Hepatocyte (in vitro differentiated cells): ENCODE measurements around the gene PRDM16. TPM values are rescaled to one million over a fixed set of nuclear protein-coding genes. Genes with fewer than 3 reads are reported as not detected.

ENCODE experiments used
- DNase-seq: peaks from one replicate; pipeline ENCODE4 v3.0.0-alpha.2; 2016; ENCODE audit warnings: low spot score
- H2AFZ ChIP-seq: fragments of 200-600 bp; sonication (generic); 2 replicates; pipeline ENCODE4 v1.6.0; 2016; ENCODE audit warnings: antibody characterized with exemption, mild to moderate bottlenecking
- H3K27ac ChIP-seq: fragments of 200-600 bp; sonication (generic); 2 replicates; pipeline ENCODE4 v1.5.1; 2016; ENCODE audit warnings: mild to moderate bottlenecking
- H3K27me3 ChIP-seq: fragments of 200-600 bp; sonication (generic); 2 replicates; pipeline ENCODE4 v1.6.1; 2016
- H3K36me3 ChIP-seq: fragments of 200-600 bp; sonication (generic); replicated peaks from 2 replicates; pipeline ENCODE4 v1.5.1; 2016; ENCODE audit warnings: low read depth; ENCODE audit not compliant: insufficient read depth
- H3K4me1 ChIP-seq: fragments of 200-600 bp; sonication (generic); 2 replicates; pipeline ENCODE4 v1.5.1; 2016; ENCODE audit warnings: mild to moderate bottlenecking, moderate library complexity; ENCODE audit not compliant: insufficient read depth
- H3K4me2 ChIP-seq: fragments of 200-600 bp; sonication (generic); 2 replicates; pipeline ENCODE4 v1.6.0; 2016
- H3K4me3 ChIP-seq: fragments of 200-600 bp; sonication (generic); 2 replicates; pipeline ENCODE4 v1.5.1; 2016; ENCODE audit warnings: mild to moderate bottlenecking
- H3K79me2 ChIP-seq: fragments of 200-600 bp; sonication (generic); 2 replicates; pipeline ENCODE4 v1.6.0; 2017; ENCODE audit warnings: mild to moderate bottlenecking
- H3K9me2 ChIP-seq: fragments of 200-600 bp; sonication (generic); replicated peaks from 2 replicates; pipeline ENCODE4 v1.6.0; 2017; ENCODE audit warnings: mild to moderate bottlenecking; ENCODE audit not compliant: insufficient read depth
- H3K9me3 ChIP-seq: fragments of 200-600 bp; sonication (generic); 2 replicates; pipeline ENCODE4 v1.5.1; 2016; ENCODE audit warnings: low read depth, mild to moderate bottlenecking
- H4K20me1 ChIP-seq: fragments of 200-600 bp; sonication (generic); 2 replicates; pipeline ENCODE4 v1.6.0; 2016; ENCODE audit warnings: mild to moderate bottlenecking; ENCODE audit not compliant: insufficient read depth, poor library complexity, severe bottlenecking
- EZH2 ChIP-seq: fragments of 200-600 bp; sonication (generic); IDR thresholded peaks from 2 replicates; pipeline ENCODE4 v1.6.1; 2016; ENCODE audit warnings: antibody characterized with exemption, mild to moderate bottlenecking, borderline replicate concordance
- EZH2phosphoT487 ChIP-seq: fragments of 200-600 bp; sonication (generic); IDR thresholded peaks from one replicate; pipeline ENCODE4 v1.6.1; 2018; ENCODE audit warnings: antibody characterized with exemption, mild to moderate bottlenecking, low read depth, moderate library complexity; ENCODE audit not compliant: unreplicated experiment, severe bottlenecking
- WGBS: methylation state at CpG from one replicate; pipeline ENCODE4 v1.1.6; 2016; ENCODE audit warnings: low lambda C conversion rate; ENCODE audit errors: missing lambda C conversion rate; 5-methylcytosine and 5-hydroxymethylcytosine counted together
- polyA plus RNA-seq: library from polyadenylated mRNA; unstranded; fragments of >200 nt; fragmentation: Nextera tagmentation; extraction: Ambion mirVana; gene quantifications from 2 replicates; pipeline ENCODE4 v1.2.1, GENCODE V29; 2016
- total RNA-seq: library from RNA; depleted of rRNA; stranded (reverse); fragments of >200 nt; gene quantifications from 2 replicates; pipeline ENCODE4 v1.2.3, GENCODE V29; 2014
- TF ChIP-seq, protein P1 (sequence below): fragments of 200-600 bp; sonication (generic); IDR thresholded peaks from 2 replicates; pipeline ENCODE4 v1.5.1; 2016; ENCODE audit warnings: antibody characterized with exemption, mild to moderate bottlenecking; ENCODE audit not compliant: poor library complexity

PRDM16 gene
- total and polyA plus RNA-seq, 2 experiments from 2014 or later = 8.1 to 9.9 TPM

DNA sequence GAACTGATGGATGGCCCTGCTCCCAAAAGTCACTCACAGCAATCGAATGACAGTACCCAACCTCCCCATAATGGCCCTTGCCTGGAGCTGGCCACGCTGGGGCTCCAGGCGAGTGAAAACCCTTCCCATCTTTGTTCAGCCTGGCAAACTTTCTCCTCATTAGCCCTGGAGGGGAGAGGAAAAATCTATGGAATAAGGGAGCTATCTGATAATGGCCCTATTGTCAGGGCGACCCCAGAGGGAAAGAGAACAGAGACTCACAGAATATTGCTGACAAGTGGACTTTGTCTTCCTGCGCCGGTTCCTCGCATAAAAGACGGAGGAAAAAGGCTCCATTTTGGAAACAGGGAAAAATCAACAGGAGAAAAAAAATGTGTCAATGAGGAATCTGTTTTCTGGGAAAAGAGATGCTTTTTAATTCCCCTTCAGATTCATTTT is 372.4 kb downstream of the PRDM16 start:
- H3K79me2 ChIP-seq = no peaks in the 10 kb centered on the region
- H3K9me3 ChIP-seq = no peaks in the 10 kb centered on the region
- H3K4me1 ChIP-seq = no peaks in the 10 kb centered on the region
- H3K9me2 ChIP-seq = no peaks in the 10 kb centered on the region
- no peak overlapping the region for H2AFZ ChIP-seq
- H3K4me3 ChIP-seq = no peak overlapping the region
- no peak overlapping the region for H3K4me2 ChIP-seq
- H3K36me3 ChIP-seq = no peaks in the 10 kb centered on the region
- no peak for DNase-seq
- WGBS = 52% methylated on average over 8 of the region's 8 CpGs
- no peaks in the 10 kb centered on the region for H4K20me1 ChIP-seq
- no peak for TF ChIP-seq EZH2phosphoT487
- TF ChIP-seq EZH2 = no peak
- TF ChIP-seq, protein P1, sequence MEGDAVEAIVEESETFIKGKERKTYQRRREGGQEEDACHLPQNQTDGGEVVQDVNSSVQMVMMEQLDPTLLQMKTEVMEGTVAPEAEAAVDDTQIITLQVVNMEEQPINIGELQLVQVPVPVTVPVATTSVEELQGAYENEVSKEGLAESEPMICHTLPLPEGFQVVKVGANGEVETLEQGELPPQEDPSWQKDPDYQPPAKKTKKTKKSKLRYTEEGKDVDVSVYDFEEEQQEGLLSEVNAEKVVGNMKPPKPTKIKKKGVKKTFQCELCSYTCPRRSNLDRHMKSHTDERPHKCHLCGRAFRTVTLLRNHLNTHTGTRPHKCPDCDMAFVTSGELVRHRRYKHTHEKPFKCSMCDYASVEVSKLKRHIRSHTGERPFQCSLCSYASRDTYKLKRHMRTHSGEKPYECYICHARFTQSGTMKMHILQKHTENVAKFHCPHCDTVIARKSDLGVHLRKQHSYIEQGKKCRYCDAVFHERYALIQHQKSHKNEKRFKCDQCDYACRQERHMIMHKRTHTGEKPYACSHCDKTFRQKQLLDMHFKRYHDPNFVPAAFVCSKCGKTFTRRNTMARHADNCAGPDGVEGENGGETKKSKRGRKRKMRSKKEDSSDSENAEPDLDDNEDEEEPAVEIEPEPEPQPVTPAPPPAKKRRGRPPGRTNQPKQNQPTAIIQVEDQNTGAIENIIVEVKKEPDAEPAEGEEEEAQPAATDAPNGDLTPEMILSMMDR = no peak
- H3K27ac ChIP-seq = no peak overlapping the region
- H3K27me3 ChIP-seq = no peaks in the 10 kb centered on the region

DNA sequence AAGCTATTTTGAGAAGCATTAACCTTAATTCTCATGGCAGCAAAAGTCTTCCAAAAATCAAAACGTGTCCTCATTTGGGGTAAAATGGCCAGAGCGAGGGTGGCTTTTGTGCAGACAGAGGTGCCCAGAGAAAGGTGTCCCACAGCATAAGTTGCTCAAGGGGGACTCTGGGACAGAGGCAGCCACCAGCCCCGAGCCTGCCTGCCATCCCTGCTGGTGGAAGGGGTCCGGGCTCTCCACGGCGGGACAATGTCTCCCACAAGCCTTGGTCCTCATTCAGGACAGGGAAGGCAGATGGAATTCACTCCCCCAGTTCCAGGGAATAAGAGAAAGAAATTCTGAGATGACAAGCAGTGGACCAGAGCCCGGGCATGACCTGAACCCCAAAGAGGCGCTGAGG is 372.9 kb downstream of the PRDM16 start:
- H3K4me3 ChIP-seq = no peak overlapping the region
- H3K4me1 ChIP-seq = no peaks in the 10 kb centered on the region
- no peak for TF ChIP-seq EZH2phosphoT487
- H3K27ac ChIP-seq = no peak overlapping the region
- H3K27me3 ChIP-seq = no peaks in the 10 kb centered on the region
- H3K9me3 ChIP-seq = no peaks in the 10 kb centered on the region
- no peak for DNase-seq
- no peak overlapping the region for H2AFZ ChIP-seq
- H3K4me2 ChIP-seq = no peak overlapping the region
- no peaks in the 10 kb centered on the region for H4K20me1 ChIP-seq
- 89% methylated on average over 8 of the region's 8 CpGs for WGBS
- no peaks in the 10 kb centered on the region for H3K9me2 ChIP-seq
- no peaks in the 10 kb centered on the region for H3K79me2 ChIP-seq
- H3K36me3 ChIP-seq = no peaks in the 10 kb centered on the region

DNA sequence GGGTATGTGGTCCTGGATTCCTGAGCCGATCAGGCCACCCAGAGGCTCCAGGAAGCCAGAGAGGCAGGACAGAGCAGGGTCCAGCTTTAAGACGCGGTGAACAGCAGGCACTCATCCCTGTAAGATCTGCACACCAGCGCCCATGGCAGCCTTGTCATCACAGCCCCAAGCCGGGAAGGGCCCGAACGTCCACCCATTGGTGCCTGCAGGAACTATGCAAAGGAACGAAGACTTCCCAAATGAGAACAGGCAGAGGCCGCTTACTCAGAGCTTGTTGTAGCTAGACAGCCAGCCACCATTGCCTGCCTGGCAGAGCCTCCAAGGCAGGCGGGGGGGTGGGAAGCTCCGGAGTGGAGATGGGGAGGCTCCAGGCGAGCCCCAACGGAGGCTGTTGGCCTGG is 373.3 kb downstream of the PRDM16 start:
- no peaks in the 10 kb centered on the region for H3K27me3 ChIP-seq
- no peaks in the 10 kb centered on the region for H3K9me3 ChIP-seq
- H3K36me3 ChIP-seq = no peaks in the 10 kb centered on the region
- DNase-seq = no peak
- no peaks in the 10 kb centered on the region for H4K20me1 ChIP-seq
- no peaks in the 10 kb centered on the region for H3K9me2 ChIP-seq
- no peaks in the 10 kb centered on the region for H3K79me2 ChIP-seq
- no peak overlapping the region for H3K4me3 ChIP-seq
- 90% methylated on average over 12 of the region's 13 CpGs for WGBS
- TF ChIP-seq EZH2phosphoT487 = no peak
- TF ChIP-seq, protein P1 = no peak
- TF ChIP-seq EZH2 = no peak
- H3K27ac ChIP-seq = no peak overlapping the region
- H2AFZ ChIP-seq = no peak overlapping the region
- H3K4me2 ChIP-seq = no peak overlapping the region
- no peaks in the 10 kb centered on the region for H3K4me1 ChIP-seq

DNA sequence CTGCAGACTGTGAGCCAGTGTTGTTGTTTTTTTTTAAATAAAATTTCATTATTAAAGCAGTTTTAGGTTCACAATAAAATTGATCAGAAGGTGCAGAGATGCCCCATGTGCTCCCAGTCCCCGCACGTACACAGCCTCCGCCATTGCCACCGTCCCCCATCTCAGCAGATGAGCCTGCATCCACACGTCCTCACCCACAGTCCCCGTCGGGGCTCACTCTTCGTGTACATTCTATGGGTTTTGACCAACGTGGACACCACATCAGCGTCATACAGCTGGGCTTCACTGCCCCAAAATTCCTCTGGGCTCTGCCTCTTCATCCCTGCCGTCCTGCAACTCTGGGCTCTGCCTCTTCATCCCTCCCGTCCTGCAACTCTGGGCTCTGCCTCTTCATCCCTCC is 373.9 kb downstream of the PRDM16 start:
- Histone ChIP-seq H3K4me1 (no peaks in the 10 kb centered on the region), H3K9me3 (no peaks in the 10 kb centered on the region), H3K79me2 (no peaks in the 10 kb centered on the region), H3K4me3 (no peak overlapping the region), H4K20me1 (no peaks in the 10 kb centered on the region), H3K27me3 (no peaks in the 10 kb centered on the region), H3K36me3 (no peaks in the 10 kb centered on the region), H3K9me2 (no peaks in the 10 kb centered on the region), H3K4me2 (no peak overlapping the region), H2AFZ (no peak overlapping the region), H3K27ac (no peak overlapping the region)
- no peak for TF ChIP-seq EZH2phosphoT487
- no peak for TF ChIP-seq EZH2
- TF ChIP-seq, protein P1 = no peak
- WGBS = 89% methylated on average over 12 of the region's 12 CpGs
- no peak for DNase-seq
